Stimulated activated CD8-positive, alpha-beta memory T cell treated with anti-CD3 and anti-CD28 coated beads, Interleukin-7, amount 100 ng/mL, for 24 hours (primary cell): ENCODE data around the gene SERPINA6.
"Not testable (repeated sequence)": the region's sequence is repeated elsewhere in the genome, so short reads cannot be mapped to it uniquely, and the experiment has no call there.

Source experiments
- DNase-seq: peaks from one replicate; pipeline ENCODE4 v3.0.0-alpha.2; 2020; ENCODE audit warnings: low read depth

SERPINA6 gene

GRCh38 chr14:94322648-94323570, at the start of gene SERPINA6:
SERPINA6 (minus strand) TSS chr14:94323336; CDS start chr14:94314648, 8,688 bp downstream.
- DNase-seq, result no peak

GRCh38 chr14:94372021-94372605, 49.0 kb upstream of the SERPINA6 start:
- no peak for DNase-seq

GRCh38 chr14:94370524-94370910, 47.4 kb upstream of the SERPINA6 start:
- DNase-seq, result no peak

GRCh38 chr14:94369766-94370523, 46.8 kb upstream of the SERPINA6 start:
- DNase-seq, result not testable (repeated sequence)

GRCh38 chr14:94368956-94369355, 45.8 kb upstream of the SERPINA6 start:
- DNase-seq, result no peak

- no peak for DNase-seq
These were observed 45.1 kb upstream of the SERPINA6 start for GRCh38 chr14:94368243-94368590.

- no peak for DNase-seq
These were observed 44.5 kb upstream of the SERPINA6 start for GRCh38 chr14:94367347-94368242.

GRCh38 chr14:94366146-94366915, 43.2 kb upstream of the SERPINA6 start, which contains the start of gene SERPINA2:
SERPINA2 (minus strand) TSS chr14:94366698.
- no peak for DNase-seq

- no peak for DNase-seq
These were observed 42.5 kb upstream of the SERPINA6 start for GRCh38 chr14:94365624-94366023.

- no peak for DNase-seq
These were observed 41.8 kb upstream of the SERPINA6 start for GRCh38 chr14:94364964-94365363.

- DNase-seq, result no peak
These were observed 40.9 kb upstream of the SERPINA6 start for GRCh38 chr14:94364037-94364436.

GRCh38 chr14:94363151-94363624, 40.1 kb upstream of the SERPINA6 start:
- DNase-seq, result no peak

- no peak for DNase-seq
These were observed 39.5 kb upstream of the SERPINA6 start for GRCh38 chr14:94362614-94363133.

- no peak for DNase-seq
These were observed 38.5 kb upstream of the SERPINA6 start for GRCh38 chr14:94361682-94362081.

- no peak for DNase-seq
These were observed 37.9 kb upstream of the SERPINA6 start for GRCh38 chr14:94360945-94361565.

- DNase-seq, result no peak
These were observed 34.0 kb upstream of the SERPINA6 start for GRCh38 chr14:94357166-94357565.

GRCh38 chr14:94356379-94357056, 33.4 kb upstream of the SERPINA6 start:
- DNase-seq, result no peak

- no peak for DNase-seq
These were observed 32.2 kb upstream of the SERPINA6 start for GRCh38 chr14:94355191-94355794.

GRCh38 chr14:94354638-94355185, 31.6 kb upstream of the SERPINA6 start:
- no peak for DNase-seq
